Prostate gland (tissue), 2 donors: ENCODE measurements around the gene RAB3GAP2.
"Not testable (repeated sequence)": the region's sequence is repeated elsewhere in the genome, so short reads cannot be mapped to it uniquely, and the experiment has no call there.

Experiments
- POLR2AphosphoS5 ChIP-seq: sonication (generic); formaldehyde crosslinking; IDR thresholded peaks from one replicate; pipeline ENCODE4 v1.6.1; 2017; ENCODE audit warnings: antibody characterized with exemption
- TF ChIP-seq, protein P1 (sequence below), 4 experiments: fragments of 200-600 bp in 2 of 4; fragments of 450-650 bp in 2 of 4; sonication (generic) in 2 of 4; IDR thresholded peaks; 1 replicate in 3 of 4; 2 replicates in 1 of 4; pipeline ENCODE4 v1.5.1; 2016 to 2019; ENCODE audit warnings: antibody characterized with exemption in 4 of 4, mild to moderate bottlenecking in 2 of 4, moderate library complexity in 2 of 4

DNA sequence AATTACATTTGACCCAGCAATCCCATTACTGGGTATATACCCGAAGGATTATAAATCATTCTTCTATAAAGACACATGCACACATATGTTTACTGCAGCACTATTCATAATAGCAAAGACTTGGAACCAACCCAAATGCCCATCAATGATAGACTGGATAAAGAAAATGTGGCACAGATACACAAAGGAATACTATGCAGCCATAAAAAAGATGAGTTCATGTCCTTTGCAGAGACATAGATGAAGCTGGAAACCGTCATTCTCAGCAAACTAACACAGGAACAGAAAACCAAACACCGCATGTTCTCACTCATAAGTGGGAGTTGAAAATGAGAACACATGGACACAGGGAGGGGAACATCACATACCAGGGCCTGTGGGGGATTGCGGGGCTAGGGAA is 102.4 kb downstream of the RAB3GAP2 start:
- TF ChIP-seq POLR2AphosphoS5 = not testable (repeated sequence)
- TF ChIP-seq, protein P1, sequence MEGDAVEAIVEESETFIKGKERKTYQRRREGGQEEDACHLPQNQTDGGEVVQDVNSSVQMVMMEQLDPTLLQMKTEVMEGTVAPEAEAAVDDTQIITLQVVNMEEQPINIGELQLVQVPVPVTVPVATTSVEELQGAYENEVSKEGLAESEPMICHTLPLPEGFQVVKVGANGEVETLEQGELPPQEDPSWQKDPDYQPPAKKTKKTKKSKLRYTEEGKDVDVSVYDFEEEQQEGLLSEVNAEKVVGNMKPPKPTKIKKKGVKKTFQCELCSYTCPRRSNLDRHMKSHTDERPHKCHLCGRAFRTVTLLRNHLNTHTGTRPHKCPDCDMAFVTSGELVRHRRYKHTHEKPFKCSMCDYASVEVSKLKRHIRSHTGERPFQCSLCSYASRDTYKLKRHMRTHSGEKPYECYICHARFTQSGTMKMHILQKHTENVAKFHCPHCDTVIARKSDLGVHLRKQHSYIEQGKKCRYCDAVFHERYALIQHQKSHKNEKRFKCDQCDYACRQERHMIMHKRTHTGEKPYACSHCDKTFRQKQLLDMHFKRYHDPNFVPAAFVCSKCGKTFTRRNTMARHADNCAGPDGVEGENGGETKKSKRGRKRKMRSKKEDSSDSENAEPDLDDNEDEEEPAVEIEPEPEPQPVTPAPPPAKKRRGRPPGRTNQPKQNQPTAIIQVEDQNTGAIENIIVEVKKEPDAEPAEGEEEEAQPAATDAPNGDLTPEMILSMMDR (IDR thresholded peaks at IDR 0.05) = not testable (repeated sequence)
